ENCODE measurements around the gene CEP164.

GRCh38 chr11:117409511-117409910 lies 81.9 kb downstream of the CEP164 start:
- TF ChIP-seq CTCF (IDR thresholded peaks at IDR 0.05): no peak
- TF ChIP-seq POLR2AphosphoS5 (IDR thresholded peaks at IDR 0.05): no peak
- no peak for TF ChIP-seq POLR2A (IDR thresholded peaks at IDR 0.05)
- TF ChIP-seq EP300 (IDR thresholded peaks at IDR 0.05): no peak
